PC-3 (cell line): ENCODE measurements around the gene INAVA. TPM values are rescaled to one million over a fixed set of nuclear protein-coding genes. Genes with fewer than 3 reads are reported as not detected.

ENCODE experiments used
- ATAC-seq: fragments of 200-7000 bp; cut with Tn5 transposase; 2 replicates; pipeline ENCODE4 v1.9.1; 2020; ENCODE audit warnings: mild to moderate bottlenecking, moderate library complexity
- BruUV-seq: library from RNA; stranded (reverse); fragments of 400-500 nt; replicated peaks from 2 replicates; lab custom pipeline; 2021; lab: Mats Ljungman, UMichigan
- CTCF ChIA-PET: fragments of 300-600 bp; sonication (Branson Sonifier 250); formaldehyde crosslinking; loops from one replicate; lab custom pipeline; 2022; ENCODE audit warnings: antibody characterized with exemption; lab: Charles Lee
- POLR2A ChIA-PET: fragments of 300-600 bp; sonication (Branson Sonifier 250); formaldehyde crosslinking; loops from one replicate; lab custom pipeline; 2022; ENCODE audit warnings: antibody characterized with exemption; ENCODE audit not compliant: unreplicated experiment; lab: Charles Lee
- DNase-seq: peaks from one replicate; pipeline ENCODE4 v3.0.0-alpha.2; 2015
- H2AFZ ChIP-seq: fragments of 300-600 bp; sonication (generic); 2 replicates; pipeline ENCODE4 v1.6.0; 2016; ENCODE audit warnings: antibody characterized with exemption, low read length
- H3F3A ChIP-seq: fragments of 300-600 bp; sonication (generic); one replicate; pipeline ENCODE4 v1.6.0; 2017; ENCODE audit warnings: antibody characterized with exemption, low read length, control low read depth, mild to moderate bottlenecking; ENCODE audit not compliant: unreplicated experiment
- H3K27ac ChIP-seq: fragments of 300-600 bp; sonication (generic); 2 replicates; pipeline ENCODE4 v1.5.1; 2016; ENCODE audit warnings: mild to moderate bottlenecking, low read length
- H3K27me3 ChIP-seq: fragments of 300-600 bp; sonication (generic); 2 replicates; pipeline ENCODE4 v1.6.1; 2016; ENCODE audit warnings: low read length, mixed read lengths
- H3K36me3 ChIP-seq: fragments of 300-600 bp; sonication (generic); 2 replicates; pipeline ENCODE4 v1.6.1; 2016; ENCODE audit warnings: low read depth, mixed run types, low read length, mixed read lengths
- H3K4me1 ChIP-seq: fragments of 300-600 bp; sonication (generic); 2 replicates; pipeline ENCODE4 v1.5.1; 2016; ENCODE audit warnings: low read length; ENCODE audit not compliant: insufficient read depth
- H3K4me2 ChIP-seq: fragments of 300-600 bp; sonication (generic); 2 replicates; pipeline ENCODE4 v1.6.0; 2016; ENCODE audit warnings: low read length
- H3K4me3 ChIP-seq: fragments of 300-600 bp; sonication (generic); 2 replicates; pipeline ENCODE4 v1.5.1; 2016; ENCODE audit warnings: mild to moderate bottlenecking, low read length, mixed read lengths
- H3K79me2 ChIP-seq: fragments of 300-600 bp; sonication (generic); 2 replicates; pipeline ENCODE4 v1.6.1; 2017; ENCODE audit warnings: low read length, mixed read lengths
- H3K9ac ChIP-seq: fragments of 300-600 bp; sonication (generic); 2 replicates; pipeline ENCODE4 v1.6.0; 2016; ENCODE audit warnings: mild to moderate bottlenecking, low read length
- H3K9me2 ChIP-seq: fragments of 300-600 bp; sonication (generic); replicated peaks from 2 replicates; pipeline ENCODE4 v1.6.1; 2016; ENCODE audit warnings: mixed run types, low read length, mixed read lengths
- H3K9me3 ChIP-seq: fragments of 300-600 bp; sonication (generic); 2 replicates; pipeline ENCODE4 v1.6.1; 2016; ENCODE audit warnings: low read length, mixed read lengths
- H4K20me1 ChIP-seq: fragments of 300-600 bp; sonication (generic); 2 replicates; pipeline ENCODE4 v1.6.1; 2016; ENCODE audit warnings: low read length, mixed read lengths
- EZH2 ChIP-seq: fragments of 300-600 bp; sonication (generic); IDR thresholded peaks from one replicate; pipeline ENCODE4 v1.6.1; 2017; ENCODE audit warnings: antibody characterized with exemption, mild to moderate bottlenecking, low read length; ENCODE audit not compliant: unreplicated experiment
- EZH2phosphoT487 ChIP-seq: fragments of 300-600 bp; sonication (generic); IDR thresholded peaks from 2 replicates; pipeline ENCODE4 v1.6.1; 2018; ENCODE audit warnings: mild to moderate bottlenecking, antibody characterized with exemption, low read length, borderline replicate concordance
- intact Hi-C: fragments of 100-400 bp; cut with micrococcal nuclease; formaldehyde crosslinking; loops from 2 replicates; pipeline ENCODE4 v1.9.0; 2023
- total RNA-seq: library from RNA; depleted of rRNA; stranded (reverse); fragments of >200 nt; gene quantifications from 2 replicates; pipeline ENCODE4 v1.2.3, GENCODE V29; 2014
- TF ChIP-seq, protein P1 (sequence below): fragments of 300-600 bp; sonication (generic); conservative IDR thresholded peaks from 2 replicates; pipeline ENCODE4 v1.5.1; 2017; ENCODE audit warnings: antibody characterized with exemption, low read depth, mild to moderate bottlenecking, low read length

Gene INAVA
- total RNA-seq, 1 experiment from 2014 or later: 102 TPM

DNA sequence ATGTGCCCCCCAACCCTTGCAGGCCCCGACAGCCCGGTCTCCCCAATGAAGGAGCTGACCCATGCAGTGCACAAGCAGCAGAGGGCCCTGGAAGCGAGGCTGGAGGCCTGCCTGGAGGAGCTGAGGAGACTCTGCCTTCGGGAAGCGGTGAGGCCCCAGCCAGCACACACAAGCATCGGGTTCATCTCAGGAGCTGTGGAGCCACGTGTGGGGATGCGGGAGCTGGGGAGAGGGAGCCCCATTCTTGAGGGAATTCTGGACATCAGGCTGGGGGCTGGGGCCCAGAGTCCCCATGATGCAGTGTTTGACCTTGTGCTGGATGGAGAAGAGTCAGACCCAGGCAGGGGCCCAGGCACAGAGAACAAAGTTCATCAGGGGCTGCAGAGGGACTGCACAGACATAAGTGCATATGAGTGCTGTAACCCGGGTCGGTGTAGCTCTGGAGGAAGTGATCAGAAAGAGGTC is 4.8 kb downstream of the INAVA start:
- CTCF ChIA-PET: no interaction called here
- no peak overlapping the region for H3K4me2 ChIP-seq
- no peak for ATAC-seq

DNA sequence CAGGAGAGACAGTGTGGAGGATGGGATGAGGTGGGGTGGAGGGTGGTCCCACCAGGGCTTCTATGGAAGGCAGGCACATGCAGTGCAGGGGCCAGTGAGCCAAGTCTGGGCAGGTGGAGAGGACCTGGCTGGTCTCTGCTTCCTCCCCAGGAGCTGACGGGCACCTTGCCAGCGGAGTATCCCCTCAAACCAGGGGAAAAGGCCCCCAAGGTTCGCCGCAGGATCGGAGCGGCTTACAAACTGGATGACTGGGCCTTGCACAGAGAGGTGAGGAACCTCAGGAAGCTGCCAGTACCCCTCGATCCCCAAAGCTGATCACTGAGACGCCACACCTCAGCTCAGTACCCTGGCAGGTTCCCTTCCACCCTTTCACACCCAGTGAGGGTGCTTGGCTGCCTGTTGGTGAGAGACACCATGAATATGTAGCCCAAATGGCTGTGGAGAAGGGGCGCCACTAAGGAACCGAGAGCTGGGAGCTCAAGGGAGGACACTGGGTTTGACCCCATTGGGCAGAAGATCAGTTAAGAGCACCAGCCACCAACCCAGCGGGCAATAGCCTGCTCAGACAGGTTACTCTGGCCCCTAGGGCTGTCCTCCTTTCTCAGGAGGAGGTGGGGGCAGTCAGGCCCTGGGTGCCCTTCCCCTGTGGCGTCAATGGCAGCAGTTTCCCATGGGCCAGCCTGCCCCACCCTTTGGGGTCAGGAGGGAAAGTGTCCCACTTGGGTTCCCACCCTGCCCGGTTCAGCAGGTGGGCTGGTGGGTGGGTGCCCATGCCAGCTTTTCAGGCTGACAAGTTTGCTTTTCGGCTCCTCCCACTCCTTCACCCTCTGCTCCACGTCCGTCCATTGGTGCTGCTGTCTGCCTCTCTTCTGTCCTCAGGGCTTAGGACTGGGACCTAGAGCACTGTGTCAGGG is 5.5 kb downstream of the INAVA start:
- BruUV-seq: no TSS peak
- intact Hi-C loops: no loop called here
- peaks cover 37% of the 10 kb centered on the region for H3K4me1 ChIP-seq
- no peaks in the 10 kb centered on the region for H3K9me3 ChIP-seq
- TF ChIP-seq EZH2phosphoT487 (no peak), EZH2 (no peak)
- TF ChIP-seq, protein P1, sequence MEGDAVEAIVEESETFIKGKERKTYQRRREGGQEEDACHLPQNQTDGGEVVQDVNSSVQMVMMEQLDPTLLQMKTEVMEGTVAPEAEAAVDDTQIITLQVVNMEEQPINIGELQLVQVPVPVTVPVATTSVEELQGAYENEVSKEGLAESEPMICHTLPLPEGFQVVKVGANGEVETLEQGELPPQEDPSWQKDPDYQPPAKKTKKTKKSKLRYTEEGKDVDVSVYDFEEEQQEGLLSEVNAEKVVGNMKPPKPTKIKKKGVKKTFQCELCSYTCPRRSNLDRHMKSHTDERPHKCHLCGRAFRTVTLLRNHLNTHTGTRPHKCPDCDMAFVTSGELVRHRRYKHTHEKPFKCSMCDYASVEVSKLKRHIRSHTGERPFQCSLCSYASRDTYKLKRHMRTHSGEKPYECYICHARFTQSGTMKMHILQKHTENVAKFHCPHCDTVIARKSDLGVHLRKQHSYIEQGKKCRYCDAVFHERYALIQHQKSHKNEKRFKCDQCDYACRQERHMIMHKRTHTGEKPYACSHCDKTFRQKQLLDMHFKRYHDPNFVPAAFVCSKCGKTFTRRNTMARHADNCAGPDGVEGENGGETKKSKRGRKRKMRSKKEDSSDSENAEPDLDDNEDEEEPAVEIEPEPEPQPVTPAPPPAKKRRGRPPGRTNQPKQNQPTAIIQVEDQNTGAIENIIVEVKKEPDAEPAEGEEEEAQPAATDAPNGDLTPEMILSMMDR: no peak
- no peaks in the 10 kb centered on the region for H3K27me3 ChIP-seq
- peaks cover 6% of the 10 kb centered on the region for H3F3A ChIP-seq
- no peak overlapping the region for H3K27ac ChIP-seq
- peaks cover 36% of the 10 kb centered on the region for H3K79me2 ChIP-seq
- H3K36me3 ChIP-seq: peaks cover 59% of the 10 kb centered on the region
- no peak overlapping the region for H3K4me2 ChIP-seq
- no peak overlapping the region for H3K4me3 ChIP-seq
- H2AFZ ChIP-seq: no peak overlapping the region
- peaks cover 11% of the 10 kb centered on the region for H4K20me1 ChIP-seq
- no peak overlapping the region for H3K9ac ChIP-seq
- ATAC-seq (no peak), DNase-seq (no peak)
- CTCF ChIA-PET: no interaction called here
- H3K9me2 ChIP-seq: no peaks in the 10 kb centered on the region
- POLR2A ChIA-PET: no interaction called here

More for the DNA sequence above, 4.8 kb downstream of the INAVA start:
- no peak overlapping the region for H2AFZ ChIP-seq
- H3F3A ChIP-seq: peaks cover 6% of the 10 kb centered on the region
- POLR2A ChIA-PET: no interaction called here
- no peak overlapping the region for H3K9ac ChIP-seq
- no peak overlapping the region for H3K27ac ChIP-seq
- no peak overlapping the region for H3K4me3 ChIP-seq
- H3K27me3 ChIP-seq: no peaks in the 10 kb centered on the region
- TF ChIP-seq, protein P1: no peak
- TF ChIP-seq EZH2phosphoT487: no peak
- no peak for TF ChIP-seq EZH2
- H3K4me1 ChIP-seq: peaks cover 37% of the 10 kb centered on the region
- intact Hi-C loops: no loop called here
- H3K79me2 ChIP-seq: peaks cover 44% of the 10 kb centered on the region
- DNase-seq: no peak
- BruUV-seq: no TSS peak
- H4K20me1 ChIP-seq: peaks cover 11% of the 10 kb centered on the region
- H3K9me3 ChIP-seq: no peaks in the 10 kb centered on the region
- peaks cover 53% of the 10 kb centered on the region for H3K36me3 ChIP-seq
- no peaks in the 10 kb centered on the region for H3K9me2 ChIP-seq

DNA sequence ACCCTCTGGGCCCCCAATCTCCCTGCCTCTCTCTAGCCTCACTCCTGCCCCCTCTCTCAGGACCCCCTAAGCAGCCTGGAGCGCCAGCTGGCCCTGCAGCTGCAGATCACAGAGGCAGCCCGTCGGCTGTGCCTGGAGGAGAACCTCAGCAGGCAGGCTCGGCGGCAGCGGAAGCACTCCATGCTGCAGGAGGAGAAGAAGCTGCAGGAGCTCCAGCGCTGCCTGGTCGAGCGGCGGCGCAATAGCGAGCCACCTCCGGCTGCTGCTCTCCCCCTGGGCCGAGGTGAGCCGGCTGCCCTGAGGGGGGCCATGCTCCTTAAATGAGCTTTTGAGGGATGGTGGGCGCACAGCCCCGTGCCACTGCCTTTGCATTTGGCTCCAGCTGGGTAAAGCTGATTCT is 6.2 kb downstream of the INAVA start:
- peaks cover 1% of the 10 kb centered on the region for H3F3A ChIP-seq
- H3K36me3 ChIP-seq: peaks cover 65% of the 10 kb centered on the region
- DNase-seq: no peak
- peaks cover 11% of the 10 kb centered on the region for H4K20me1 ChIP-seq
- H3K4me3 ChIP-seq: no peak overlapping the region
- no peaks in the 10 kb centered on the region for H3K9me2 ChIP-seq
- no peaks in the 10 kb centered on the region for H3K27me3 ChIP-seq
- TF ChIP-seq, protein P1: no peak
- no peak for TF ChIP-seq EZH2phosphoT487
- TF ChIP-seq EZH2: no peak
- no peak overlapping the region for H3K4me2 ChIP-seq
- H2AFZ ChIP-seq: no peak overlapping the region
- ChIA-PET CTCF (no interaction called here), POLR2A (no interaction called here)
- no peaks in the 10 kb centered on the region for H3K9me3 ChIP-seq
- no peak overlapping the region for H3K27ac ChIP-seq
- BruUV-seq: no TSS peak
- intact Hi-C loops: no loop called here
- peaks cover 37% of the 10 kb centered on the region for H3K4me1 ChIP-seq
- H3K79me2 ChIP-seq: peaks cover 30% of the 10 kb centered on the region
- ATAC-seq: no peak
- no peak overlapping the region for H3K9ac ChIP-seq
